OCI-LY7 (cell line): ENCODE results near the gene NIN. TPM values are rescaled to one million over a fixed set of nuclear protein-coding genes. Genes with fewer than 3 reads are reported as not detected.

Experiments
- BruUV-seq: library from RNA; stranded (reverse); fragments of 400-500 nt; replicated peaks from 2 replicates; lab custom pipeline; 2021; lab: Mats Ljungman, UMichigan
- CTCF ChIA-PET: fragments of 300-600 bp; sonication (Branson Sonifier 250); formaldehyde crosslinking; loops from one replicate; lab custom pipeline; 2022; ENCODE audit warnings: antibody characterized with exemption; ENCODE audit not compliant: unreplicated experiment; lab: Charles Lee
- POLR2A ChIA-PET: fragments of 300-600 bp; sonication (Branson Sonifier 250); formaldehyde crosslinking; loops from one replicate; lab custom pipeline; 2022; ENCODE audit warnings: antibody characterized with exemption; lab: Charles Lee
- DNase-seq: peaks from one replicate; pipeline ENCODE4 v3.0.0-alpha.2; 2015; ENCODE audit warnings: low spot score
- H2AFZ ChIP-seq: fragments of 200-600 bp; sonication (generic), shearing (Covaris generic); 2 replicates; pipeline ENCODE4 v1.6.1; 2014; ENCODE audit warnings: mild to moderate bottlenecking, antibody characterized with exemption, low read length, moderate library complexity
- H3K27ac ChIP-seq: fragments of 200-600 bp; sonication (generic); 2 replicates; pipeline ENCODE4 v1.5.1; 2014; ENCODE audit warnings: mixed run types, low read depth, mild to moderate bottlenecking, moderate library complexity, low read length, inconsistent platforms; ENCODE audit not compliant: poor library complexity, severe bottlenecking
- H3K36me3 ChIP-seq: fragments of 200-600 bp; sonication (generic); 2 replicates; pipeline ENCODE4 v1.6.1; 2014; ENCODE audit warnings: mild to moderate bottlenecking, antibody characterized with exemption, low read length, moderate library complexity, mixed read lengths; ENCODE audit not compliant: insufficient read depth
- H3K4me1 ChIP-seq: fragments of 200-600 bp; sonication (generic); 2 replicates; pipeline ENCODE4 v1.5.1; 2014; ENCODE audit warnings: mild to moderate bottlenecking, low read length; ENCODE audit not compliant: insufficient read depth, poor library complexity, severe bottlenecking
- H3K4me2 ChIP-seq: fragments of 200-600 bp; sonication (generic); 2 replicates; pipeline ENCODE4 v1.6.1; 2014; ENCODE audit warnings: mild to moderate bottlenecking, low read length
- H3K4me3 ChIP-seq: fragments of 200-600 bp; sonication (generic); 2 replicates; pipeline ENCODE4 v1.5.1; 2014; ENCODE audit warnings: mild to moderate bottlenecking, low read depth, low read length; ENCODE audit not compliant: poor library complexity, severe bottlenecking
- H3K79me2 ChIP-seq: fragments of 200-600 bp; sonication (generic); 2 replicates; pipeline ENCODE4 v1.6.1; 2016; ENCODE audit warnings: low read depth, mild to moderate bottlenecking, low read length, moderate library complexity, mixed read lengths; ENCODE audit not compliant: insufficient read depth
- H3K9me2 ChIP-seq: fragments of 200-600 bp; sonication (generic); 2 replicates; pipeline ENCODE4 v1.6.1; 2016; ENCODE audit warnings: mild to moderate bottlenecking, low read length, mixed read lengths; ENCODE audit not compliant: insufficient read depth
- H3K9me3 ChIP-seq: fragments of 200-600 bp; sonication (generic); 2 replicates; pipeline ENCODE4 v1.6.1; 2014; ENCODE audit warnings: mild to moderate bottlenecking, mixed run types, low read length, mixed read lengths
- H4K20me1 ChIP-seq: fragments of 200-600 bp; sonication (generic); 2 replicates; pipeline ENCODE4 v1.6.1; 2014; ENCODE audit warnings: mild to moderate bottlenecking, antibody characterized with exemption, low read length, moderate library complexity, mixed read lengths; ENCODE audit not compliant: insufficient read depth
- CTCF ChIP-seq: fragments of 200-600 bp; sonication (generic); conservative IDR thresholded peaks from 2 replicates; pipeline ENCODE4 v1.5.1; 2014; ENCODE audit warnings: mild to moderate bottlenecking, antibody characterized with exemption, low read length, moderate library complexity, mixed read lengths
- EZH2phosphoT487 ChIP-seq: fragments of 200-600 bp; sonication (generic); IDR thresholded peaks from 2 replicates; pipeline ENCODE4 v1.6.1; 2018; ENCODE audit warnings: low read depth, borderline replicate concordance, mild to moderate bottlenecking, mixed run types, antibody characterized with exemption, low read length, moderate library complexity, mixed read lengths
- intact Hi-C: fragments of 100-400 bp; cut with micrococcal nuclease; formaldehyde crosslinking; loops from one replicate; pipeline ENCODE4 v1.10.0; 2022; ENCODE audit not compliant: unreplicated experiment
- total RNA-seq, 2 experiments: library from RNA; depleted of rRNA in 1 of 2; stranded (reverse); fragments of >200 nt in 1 of 2; shearing (Covaris generic) in 1 of 2; gene quantifications; 2 replicates each; pipeline ENCODE4 v1.2.3, GENCODE V29; 2014 to 2022

NIN gene
- total RNA-seq, 2 experiments from 2014 or later = 95.3 to 189 TPM

DNA sequence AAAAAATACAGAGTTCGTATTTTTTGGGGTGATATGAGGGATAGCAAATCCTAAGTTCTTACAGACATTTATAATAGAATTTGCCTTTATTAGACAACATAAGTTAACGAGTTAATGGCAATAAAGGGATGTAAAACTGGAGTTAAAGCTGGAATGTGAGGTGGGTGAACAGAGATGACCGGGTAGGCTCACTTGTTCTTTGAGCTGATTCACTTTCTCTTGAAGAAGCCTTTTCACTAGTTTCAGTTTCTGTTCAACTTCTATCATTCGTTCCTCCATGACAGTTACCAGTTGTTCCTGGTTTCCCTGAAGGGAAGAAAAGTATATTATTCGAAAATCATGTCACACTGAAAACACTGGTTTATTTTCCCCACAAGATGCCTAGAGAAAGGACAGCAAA lies 105.2 kb downstream of the NIN start:
- intact Hi-C loops = no loop called here
- H3K27ac ChIP-seq = no peak overlapping the region

DNA sequence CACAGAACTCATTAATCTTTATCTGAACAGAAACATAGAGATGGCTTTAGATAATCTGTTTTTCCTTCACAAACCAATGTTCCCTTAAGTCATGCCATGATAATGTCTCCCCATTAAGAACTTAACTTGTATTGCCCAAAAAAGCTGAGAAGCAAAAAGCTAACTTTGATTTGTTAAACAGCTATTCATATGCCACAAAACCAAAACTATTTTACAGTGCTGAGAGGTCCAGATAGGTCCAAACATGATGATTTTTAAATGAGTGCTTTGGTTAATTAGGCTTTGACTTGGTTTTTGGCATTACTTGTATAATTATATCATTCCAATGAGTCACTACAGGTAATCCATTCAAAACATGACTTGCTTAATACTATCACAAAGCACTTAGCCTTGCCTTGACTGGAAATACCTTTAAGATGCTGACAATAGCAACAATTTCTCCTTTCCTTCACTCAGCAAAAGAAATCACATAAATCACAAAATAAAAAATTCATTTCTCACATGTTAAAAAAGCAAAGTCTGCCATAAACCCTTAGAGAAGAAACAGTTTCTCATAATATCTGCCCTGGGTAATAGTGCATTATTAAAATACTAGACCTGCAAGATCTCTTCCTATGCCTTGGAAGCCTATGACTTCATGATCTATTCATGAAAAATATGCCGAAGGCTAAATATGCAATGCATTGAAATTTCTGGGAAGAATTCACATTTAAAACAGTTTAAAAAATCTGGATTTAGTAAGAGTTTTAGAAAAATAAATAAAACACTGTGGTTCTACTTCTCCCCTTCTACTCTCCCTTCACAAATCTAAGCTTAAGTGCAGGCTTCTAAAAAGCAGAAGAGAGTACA lies 110.8 kb downstream of the NIN start:
- Histone ChIP-seq H3K27ac (no peak overlapping the region), H3K4me3 (no peak overlapping the region), H3K9me2 (no peaks in the 10 kb centered on the region), H3K36me3 (peaks cover 57% of the 10 kb centered on the region), H3K4me1 (no peaks in the 10 kb centered on the region), H3K4me2 (no peak overlapping the region), H4K20me1 (no peaks in the 10 kb centered on the region), H3K79me2 (no peaks in the 10 kb centered on the region), H3K9me3 (no peaks in the 10 kb centered on the region), H2AFZ (no peak overlapping the region)
- ChIA-PET POLR2A (interaction anchor here (0.6 to 1.0 kb wide), 4 partner anchors 8 to 589 kb away, joined by 3 read pairs; no protein-coding TSS in a partner anchor), CTCF (no interaction called here)
- intact Hi-C loops = loop anchor here (10.0 kb wide), 1 partner anchor 175 kb away; no protein-coding TSS in a partner anchor
- BruUV-seq = no TSS peak
- TF ChIP-seq EZH2phosphoT487 = no peak
- no peak for TF ChIP-seq CTCF
- DNase-seq = no peak

More for the DNA sequence above, 105.2 kb downstream of the NIN start:
- Histone ChIP-seq H3K79me2 (no peaks in the 10 kb centered on the region), H3K4me3 (no peak overlapping the region), H3K4me1 (no peaks in the 10 kb centered on the region), H3K4me2 (no peak overlapping the region), H3K9me3 (peaks cover 9% of the 10 kb centered on the region; the same call in 1 of the 2 replicates), H3K36me3 (peaks cover 99% of the 10 kb centered on the region), H3K9me2 (no peaks in the 10 kb centered on the region), H2AFZ (no peak overlapping the region), H4K20me1 (no peaks in the 10 kb centered on the region)
- BruUV-seq = no TSS peak
- TF ChIP-seq CTCF (no peak), EZH2phosphoT487 (no peak)
- POLR2A ChIA-PET = interaction anchor here (0.6 to 2.2 kb wide), 3 partner anchors 11 to 399 kb away, joined by 3 to 11 read pairs (median 4); no protein-coding TSS in a partner anchor
- DNase-seq = no peak
- CTCF ChIA-PET = no interaction called here

DNA sequence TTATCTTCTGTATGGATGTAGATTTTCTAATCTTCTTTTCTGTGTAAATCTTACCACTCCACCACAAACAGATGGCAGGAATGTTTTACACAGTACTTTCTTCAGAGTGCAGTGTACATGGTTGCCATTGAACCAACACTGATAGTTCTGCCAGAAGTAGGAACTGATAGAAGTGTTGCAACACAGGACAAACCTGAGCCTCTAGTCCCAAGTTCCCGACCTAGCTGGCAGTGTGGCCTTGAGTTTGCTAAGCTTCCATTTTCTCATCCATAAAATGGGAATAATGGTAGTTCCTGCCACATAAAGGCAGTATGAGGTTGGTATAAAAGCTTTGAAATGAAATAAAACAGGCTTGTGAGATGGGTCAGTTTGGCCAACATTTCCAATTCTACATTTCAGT lies 112.0 kb downstream of the NIN start:
- no peaks in the 10 kb centered on the region for H3K9me3 ChIP-seq
- H4K20me1 ChIP-seq = no peaks in the 10 kb centered on the region
- no peak overlapping the region for H3K4me2 ChIP-seq
- intact Hi-C loops = loop anchor here (10.0 kb wide), 1 partner anchor 174 kb away; no protein-coding TSS in a partner anchor
- no peak overlapping the region for H3K27ac ChIP-seq
- no peak overlapping the region for H2AFZ ChIP-seq
- POLR2A ChIA-PET = interaction anchor here (2.7 kb wide), 1 partner anchor 140 kb away, joined by 8 read pairs; no protein-coding TSS in a partner anchor
- H3K9me2 ChIP-seq = no peaks in the 10 kb centered on the region
- BruUV-seq = no TSS peak
- CTCF ChIA-PET = no interaction called here
- TF ChIP-seq EZH2phosphoT487 (no peak), CTCF (no peak)
- no peak overlapping the region for H3K4me3 ChIP-seq
- H3K4me1 ChIP-seq = no peaks in the 10 kb centered on the region
- no peaks in the 10 kb centered on the region for H3K79me2 ChIP-seq
- DNase-seq = no peak
- peaks cover 46% of the 10 kb centered on the region for H3K36me3 ChIP-seq
